ENCODE results near the gene PHYHIPL. TPM values are rescaled to one million over a fixed set of nuclear protein-coding genes. Genes with fewer than 3 reads are reported as not detected.

The PHYHIPL gene
- total and polyA plus RNA-seq, 12 donors: 0.03 TPM; not detected in 11

- TF ChIP-seq CTCF (IDR thresholded peaks at IDR 0.05): no peak
- H3K27me3 ChIP-seq: no peaks in the 10 kb centered on the region
- no peak for DNase-seq
- peaks cover 0 to 19% (median 0%) of the 10 kb centered on the region in 9 donors for H3K36me3 ChIP-seq
- H3K4me1 ChIP-seq: peaks cover 0 to 7% (median 0%) of the 10 kb centered on the region in 9 donors
- ATAC-seq: no peak
- no peak overlapping the region for H3K27ac ChIP-seq
- H3K9me3 ChIP-seq: no peaks in the 10 kb centered on the region
- H3K4me3 ChIP-seq: no peak overlapping the region
- intact Hi-C loops (cut with DNase I): no loop called here
- WGBS, 2 donors: 69 to 71% methylated on average over 1 of the region's 1 CpG
These were observed 103.6 kb downstream of the PHYHIPL start for GRCh38 chr10:59279991-59280505.

- Histone ChIP-seq H3K36me3 (peaks cover 0 to 19% (median 0%) of the 10 kb centered on the region in 9 donors), H3K27me3 (no peaks in the 10 kb centered on the region), H3K4me1 (peaks cover 0 to 9% (median 0%) of the 10 kb centered on the region in 9 donors), H3K4me3 (no peak overlapping the region), H3K27ac (no peak overlapping the region), H3K9me3 (no peaks in the 10 kb centered on the region)
- no peak for TF ChIP-seq CTCF (IDR thresholded peaks at IDR 0.05)
- 69 to 78% methylated on average over 1 of the region's 1 CpG for WGBS, 2 donors
- intact Hi-C loops (cut with DNase I): no loop called here
- DNase-seq (no peak), ATAC-seq (no peak)
These were observed 105.4 kb downstream of the PHYHIPL start for GRCh38 chr10:59281861-59282260.

GRCh38 chr10:59283456-59284091, 107.1 kb downstream of the PHYHIPL start:
- H3K9me3 ChIP-seq: no peaks in the 10 kb centered on the region
- no peak for TF ChIP-seq CTCF (IDR thresholded peaks at IDR 0.05)
- no peak overlapping the region for H3K27ac ChIP-seq

GRCh38 chr10:59284118-59284975, 107.9 kb downstream of the PHYHIPL start:
- WGBS, 2 donors: 85 to 95% methylated on average over 7 of the region's 7 CpGs
- intact Hi-C loops (cut with DNase I): no loop called here

More at GRCh38 chr10:59283456-59284091, 107.1 kb downstream of the PHYHIPL start:
- no peak for DNase-seq
- no peaks in the 10 kb centered on the region for H3K27me3 ChIP-seq
- WGBS, 2 donors: 56% methylated on average over 9 of the region's 9 CpGs
- intact Hi-C loops (cut with DNase I): no loop called here
- ATAC-seq: no peak
- no peak overlapping the region for H3K4me3 ChIP-seq
- peaks cover 0 to 9% (median 0%) of the 10 kb centered on the region in 9 donors for H3K4me1 ChIP-seq
- peaks cover 0 to 19% (median 0%) of the 10 kb centered on the region in 9 donors for H3K36me3 ChIP-seq

More at GRCh38 chr10:59284118-59284975, 107.9 kb downstream of the PHYHIPL start:
- H3K27ac ChIP-seq: no peak overlapping the region
- ATAC-seq: peak in 1 of 8 donors; percentile 21
- no peaks in the 10 kb centered on the region for H3K27me3 ChIP-seq
- H3K9me3 ChIP-seq: no peaks in the 10 kb centered on the region
- peaks cover 0 to 9% (median 0%) of the 10 kb centered on the region in 9 donors for H3K4me1 ChIP-seq
- TF ChIP-seq CTCF (IDR thresholded peaks at IDR 0.05): no peak
- no peak for DNase-seq
- no peak overlapping the region for H3K4me3 ChIP-seq
- peaks cover 0 to 19% (median 0%) of the 10 kb centered on the region in 9 donors for H3K36me3 ChIP-seq

All from heart right ventricle (tissue), 16 donors.